K562 (cell line): Measurements from ENCODE around the gene TEPSIN. TPM values are rescaled to one million over a fixed set of nuclear protein-coding genes. Genes with fewer than 3 reads are reported as not detected.

Experiments used
- ATAC-seq: fragments of 200-7000 bp; cut with Tn5 transposase; 3 replicates; pipeline ENCODE4 v1.9.1; 2020; ENCODE audit warnings: moderate library complexity
- BruUV-seq: library from RNA; stranded (reverse); fragments of 400-500 nt; replicated peaks from 2 replicates; lab custom pipeline; 2021; lab: Mats Ljungman, UMichigan
- CTCF ChIA-PET: fragments of 300-600 bp; formaldehyde crosslinking; extraction: SDS; loops from one replicate; lab custom pipeline; 2021; ENCODE audit warnings: low intra/inter-chr PET ratio; lab: Yijun Ruan, JAX
- POLR2A ChIA-PET: fragments of 300-600, 350-650 bp; sonication (Branson Sonifier 250); formaldehyde crosslinking; extraction: SDS; loops from one replicate; lab custom pipeline; 2021; ENCODE audit warnings: antibody characterized with exemption, inconsistent platforms; lab: Yijun Ruan, JAX
- DNase-seq, 4 experiments: peaks; one replicate each; pipeline versions ENCODE4 v3.0.0 to v3.0.0-alpha.2; 2011 to 2018; ENCODE audit warnings: low spot score in 3 of 4, mixed read lengths in 3 of 4; ENCODE audit errors: extremely low read depth in 1 of 4
- FAIRE-seq: peaks from 2 replicates; lab custom pipeline; 2011; peaks lifted over from hg19 to GRCh38; lab: Jason Lieb, UNC
- H2AFZ ChIP-seq: 2 replicates; pipeline ENCODE4 v1.6.0; 2011; ENCODE audit warnings: low read depth, low read length, control low read depth, inconsistent platforms
- H3K27ac ChIP-seq: fragments of 200-600 bp; 3 replicates; pipeline ENCODE4 v1.8.0; 2011; ENCODE audit warnings: low read depth, mild to moderate bottlenecking, control low read depth, inconsistent platforms, low read length, moderate library complexity, mixed read lengths; ENCODE audit errors: extremely low read depth
- H3K27me3 ChIP-seq, 2 experiments: fragments of 300-600 bp in 1 of 2; 2 replicates in 1 of 2; 3 replicates in 1 of 2; pipeline versions ENCODE4 v1.6.0 to v1.8.0; 2011; ENCODE audit warnings: inconsistent platforms in 2 of 2, low read length in 2 of 2, mild to moderate bottlenecking in 1 of 2, mixed read lengths in 1 of 2, moderate library complexity in 1 of 2; ENCODE audit not compliant: control insufficient read depth in 2 of 2, insufficient read depth in 2 of 2
- H3K36me3 ChIP-seq: fragments of 300-600 bp; 3 replicates; pipeline ENCODE4 v1.8.0; 2011; ENCODE audit warnings: mild to moderate bottlenecking, low read length, inconsistent platforms; ENCODE audit not compliant: control insufficient read depth, insufficient read depth
- H3K4me1 ChIP-seq, 2 experiments: fragments of 200-600 bp in 1 of 2; replicated peaks in 1 of 2; 2 replicates in 1 of 2; 3 replicates in 1 of 2; pipeline versions ENCODE4 v1.5.1 to v1.8.0; 2011; ENCODE audit warnings: inconsistent platforms in 2 of 2, low read length in 2 of 2, mild to moderate bottlenecking in 1 of 2, mixed read lengths in 1 of 2, moderate library complexity in 1 of 2; ENCODE audit not compliant: control insufficient read depth in 2 of 2, insufficient read depth in 2 of 2
- H3K4me2 ChIP-seq: 2 replicates; pipeline ENCODE4 v1.6.1; 2011; ENCODE audit warnings: low read length, control low read depth, inconsistent platforms, mixed read lengths; ENCODE audit not compliant: insufficient read depth
- H3K4me3 ChIP-seq: fragments of 200-600 bp; sonication (generic), shearing (Covaris generic); 2 replicates; pipeline ENCODE4 v1.5.1; 2016; ENCODE audit warnings: control low read depth, inconsistent platforms
- H3K79me2 ChIP-seq: fragments of 200-600 bp; 3 replicates; pipeline ENCODE4 v1.8.0; 2011; ENCODE audit warnings: low read length, inconsistent platforms; ENCODE audit not compliant: control insufficient read depth, insufficient read depth
- H3K9ac ChIP-seq, 2 experiments: 2 replicates each; pipeline versions ENCODE4 v1.6.0 to v1.6.1; 2011; ENCODE audit warnings: low read depth in 2 of 2, low read length in 2 of 2, control low read depth in 1 of 2, inconsistent platforms in 1 of 2, mild to moderate bottlenecking in 1 of 2, mixed read lengths in 1 of 2; ENCODE audit not compliant: insufficient read depth in 1 of 2
- H3K9me1 ChIP-seq: one replicate; pipeline ENCODE4 v1.6.0; 2011; ENCODE audit warnings: inconsistent platforms, mild to moderate bottlenecking, low read length, moderate library complexity; ENCODE audit not compliant: control insufficient read depth, insufficient read depth
- H3K9me3 ChIP-seq: replicated peaks from 2 replicates; pipeline ENCODE4 v1.5.1; 2011; ENCODE audit warnings: low read depth, low read length, inconsistent platforms; ENCODE audit not compliant: control insufficient read depth, insufficient read depth
- H4K20me1 ChIP-seq: replicated peaks from 2 replicates; pipeline ENCODE4 v1.6.1; 2011; ENCODE audit warnings: low read length, inconsistent platforms, mixed read lengths; ENCODE audit not compliant: control insufficient read depth, insufficient read depth
- ARNT ChIP-seq, 2 experiments: fragments of 450-650 bp; IDR thresholded peaks; 2 replicates each; pipeline ENCODE4 v1.6.1; 2016; ENCODE audit warnings: mild to moderate bottlenecking in 1 of 2
- BRD9 ChIP-seq: fragments of 450-650 bp; IDR thresholded peaks from 2 replicates; pipeline ENCODE4 v1.6.1; 2018; ENCODE audit warnings: low read depth; ENCODE audit not compliant: partially characterized antibody
- CTBP1 ChIP-seq: fragments of 450-650 bp; IDR thresholded peaks from 2 replicates; pipeline ENCODE4 v1.6.1; 2016; ENCODE audit warnings: borderline replicate concordance
- FOXK2 ChIP-seq, 2 experiments: fragments of 450-650 bp; IDR thresholded peaks in 1 of 2; conservative IDR thresholded peaks in 1 of 2; 2 replicates each; pipeline ENCODE4 v1.6.1; 2016; ENCODE audit warnings: low read depth in 2 of 2, mild to moderate bottlenecking in 1 of 2
- GTF2F1 ChIP-seq: IDR thresholded peaks from 2 replicates; pipeline ENCODE4 v1.6.1; 2011; ENCODE audit warnings: low read depth, low read length, improper control_type of control experiment
- MAFG ChIP-seq: fragments of 450-650 bp; conservative IDR thresholded peaks from 2 replicates; pipeline ENCODE4 v1.6.1; 2016; ENCODE audit warnings: missing genetic modification characterization, missing compliant biosample characterization
- MCM3 ChIP-seq: fragments of 450-650 bp; IDR thresholded peaks from 2 replicates; pipeline ENCODE4 v1.6.1; 2016
- PCBP1 ChIP-seq: fragments of 200-400 bp; formaldehyde crosslinking; IDR thresholded peaks from 2 replicates; pipeline ENCODE4 v1.6.1; 2018; ENCODE audit warnings: mild to moderate bottlenecking, low read depth, low read length; ENCODE audit not compliant: poor library complexity, severe bottlenecking
- PHB2 ChIP-seq: fragments of 450-650 bp; IDR thresholded peaks from 2 replicates; pipeline ENCODE4 v1.6.1; 2017; ENCODE audit warnings: low read depth
- WGBS: fragments of 100-300 bp; shearing (Covaris generic); methylation state at CpG from one replicate; pipeline ENCODE4 v1.1.6; 2016; ENCODE audit warnings: low coverage, mixed read lengths; ENCODE audit not compliant: insufficient coverage; ENCODE audit errors: missing lambda C conversion rate; 5-methylcytosine and 5-hydroxymethylcytosine counted together
- in situ Hi-C: fragments of 300-500 bp; cut with MboI; formaldehyde crosslinking; loops from 4 replicates; pipeline ENCODE4 v1.15.0; 2018; ENCODE audit warnings: inconsistent platforms, mixed read lengths
- intact Hi-C: fragments of 100-400 bp; cut with micrococcal nuclease; formaldehyde crosslinking; loops from 2 replicates; pipeline ENCODE4 v1.14.2; 2022
- polyA plus RNA-seq, 8 experiments: library from polyadenylated mRNA; depleted of rRNA in 4 of 8; stranded (reverse) in 5 of 8; unstranded in 3 of 8; fragments of >200 nt; fragmentation: Nextera tagmentation in 2 of 8; fragmentation: Illumina TruSeq in 1 of 8; extraction: Ambion mirVana in 2 of 8; extraction: Trizol in 1 of 8; gene quantifications; 2 replicates each; pipeline versions ENCODE4 v1.2.1 to v1.2.3, GENCODE V29; 2011 to 2014; ENCODE audit warnings: inconsistent platforms in 1 of 8, missing spikeins in 1 of 8
- total RNA-seq, 7 experiments: library from RNA; depleted of rRNA in 6 of 7; stranded (reverse); fragments of >200 nt in 6 of 7; fragmentation: Illumina TruSeq in 2 of 7; extraction: Trizol in 2 of 7; gene quantifications; 2 replicates each; pipeline versions ENCODE4 v1.2.1 to v1.2.3, GENCODE V29; 2011 to 2021; ENCODE audit warnings: low replicate concordance in 1 of 7
- TF ChIP-seq, protein P1 (sequence below): fragments of 450-650 bp; IDR thresholded peaks from 2 replicates; pipeline ENCODE4 v1.6.1; 2016
- TF ChIP-seq, protein P2 (sequence below), 2 experiments: fragments of 450-650 bp in 1 of 2; sonication (generic) in 1 of 2; formaldehyde crosslinking in 1 of 2; IDR thresholded peaks; 2 replicates each; pipeline versions ENCODE4 v1.7.1 to v1.9.0; 2016 to 2022; ENCODE audit warnings: inconsistent platforms in 1 of 2, mild to moderate bottlenecking in 1 of 2, missing genetic modification reagents in 1 of 2

TEPSIN gene
- total and polyA plus RNA-seq, 9 of the 15 experiments (the other 6 are each of a cell fraction or from before 2014, with no cell fraction given) = 0.80 to 29.8 (median 5.3) TPM

- 40% methylated on average over 17 of the region's 19 CpGs for WGBS
- Histone ChIP-seq H4K20me1 (no peaks in the 10 kb centered on the region; the same call in 1 of the 2 replicates), H3K9ac (no peak overlapping the region), H3K36me3 (peaks cover 37% of the 10 kb centered on the region; the same call in 1 of the 3 replicates), H3K4me1 (peaks cover 0 to 44% of the 10 kb centered on the region in 2 experiments; a peak in 1 of 5 replicates), H3K27ac (no peak overlapping the region), H3K4me2 (no peak overlapping the region), H3K27me3 (no peaks in the 10 kb centered on the region), H3K4me3 (no peak overlapping the region), H3K79me2 (no peaks in the 10 kb centered on the region), H3K9me3 (no peaks in the 10 kb centered on the region), H3K9me1 (no peaks in the 10 kb centered on the region), H2AFZ (no peak overlapping the region)
- ChIA-PET POLR2A (interaction anchor here (0.6 to 0.8 kb wide), 3 partner anchors 9 to 151 kb away, joined by 3 read pairs; no protein-coding TSS in a partner anchor), CTCF (interaction anchor here (0.6 to 4.0 kb wide), 6 partner anchors 229 to 448 kb away, joined by 3 to 33 read pairs (median 10); no protein-coding TSS in a partner anchor)
- FAIRE-seq (peak; percentile 96), ATAC-seq (peak; percentile 83), DNase-seq (peak; percentile 66 to 77 (median 72))
- intact Hi-C loops (loop anchor here (2.0 to 5.0 kb wide), 2 partner anchors 39 to 231 kb away; no protein-coding TSS in a partner anchor), in situ Hi-C loops (no loop called here)
- no TSS peak for BruUV-seq
- TF ChIP-seq GTF2F1 = no peak
- TF ChIP-seq PHB2 = peak; percentile 67
- TF ChIP-seq BRD9 = peak; percentile 40
- 0 out of 4 replicates have a peak, but pooled peaks of 1 of the 2 experiments have one; percentile 46 for TF ChIP-seq FOXK2 (conservative IDR thresholded peaks at IDR 0.05 in 1 of 2, IDR thresholded peaks at IDR 0.05 in 1 of 2; ENCODE audit: low read depth in 2 of 2)
- TF ChIP-seq, protein P1, sequence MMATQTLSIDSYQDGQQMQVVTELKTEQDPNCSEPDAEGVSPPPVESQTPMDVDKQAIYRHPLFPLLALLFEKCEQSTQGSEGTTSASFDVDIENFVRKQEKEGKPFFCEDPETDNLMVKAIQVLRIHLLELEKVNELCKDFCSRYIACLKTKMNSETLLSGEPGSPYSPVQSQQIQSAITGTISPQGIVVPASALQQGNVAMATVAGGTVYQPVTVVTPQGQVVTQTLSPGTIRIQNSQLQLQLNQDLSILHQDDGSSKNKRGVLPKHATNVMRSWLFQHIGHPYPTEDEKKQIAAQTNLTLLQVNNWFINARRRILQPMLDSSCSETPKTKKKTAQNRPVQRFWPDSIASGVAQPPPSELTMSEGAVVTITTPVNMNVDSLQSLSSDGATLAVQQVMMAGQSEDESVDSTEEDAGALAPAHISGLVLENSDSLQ = 0 out of 2 replicates have a peak, but pooled peaks have one; percentile 33
- peak; percentile 97 for TF ChIP-seq CTBP1
- peak; percentile 25 to 56; a peak in 1 of 4 replicates for TF ChIP-seq ARNT (IDR thresholded peaks at IDR 0.05)
- TF ChIP-seq, protein P2, sequence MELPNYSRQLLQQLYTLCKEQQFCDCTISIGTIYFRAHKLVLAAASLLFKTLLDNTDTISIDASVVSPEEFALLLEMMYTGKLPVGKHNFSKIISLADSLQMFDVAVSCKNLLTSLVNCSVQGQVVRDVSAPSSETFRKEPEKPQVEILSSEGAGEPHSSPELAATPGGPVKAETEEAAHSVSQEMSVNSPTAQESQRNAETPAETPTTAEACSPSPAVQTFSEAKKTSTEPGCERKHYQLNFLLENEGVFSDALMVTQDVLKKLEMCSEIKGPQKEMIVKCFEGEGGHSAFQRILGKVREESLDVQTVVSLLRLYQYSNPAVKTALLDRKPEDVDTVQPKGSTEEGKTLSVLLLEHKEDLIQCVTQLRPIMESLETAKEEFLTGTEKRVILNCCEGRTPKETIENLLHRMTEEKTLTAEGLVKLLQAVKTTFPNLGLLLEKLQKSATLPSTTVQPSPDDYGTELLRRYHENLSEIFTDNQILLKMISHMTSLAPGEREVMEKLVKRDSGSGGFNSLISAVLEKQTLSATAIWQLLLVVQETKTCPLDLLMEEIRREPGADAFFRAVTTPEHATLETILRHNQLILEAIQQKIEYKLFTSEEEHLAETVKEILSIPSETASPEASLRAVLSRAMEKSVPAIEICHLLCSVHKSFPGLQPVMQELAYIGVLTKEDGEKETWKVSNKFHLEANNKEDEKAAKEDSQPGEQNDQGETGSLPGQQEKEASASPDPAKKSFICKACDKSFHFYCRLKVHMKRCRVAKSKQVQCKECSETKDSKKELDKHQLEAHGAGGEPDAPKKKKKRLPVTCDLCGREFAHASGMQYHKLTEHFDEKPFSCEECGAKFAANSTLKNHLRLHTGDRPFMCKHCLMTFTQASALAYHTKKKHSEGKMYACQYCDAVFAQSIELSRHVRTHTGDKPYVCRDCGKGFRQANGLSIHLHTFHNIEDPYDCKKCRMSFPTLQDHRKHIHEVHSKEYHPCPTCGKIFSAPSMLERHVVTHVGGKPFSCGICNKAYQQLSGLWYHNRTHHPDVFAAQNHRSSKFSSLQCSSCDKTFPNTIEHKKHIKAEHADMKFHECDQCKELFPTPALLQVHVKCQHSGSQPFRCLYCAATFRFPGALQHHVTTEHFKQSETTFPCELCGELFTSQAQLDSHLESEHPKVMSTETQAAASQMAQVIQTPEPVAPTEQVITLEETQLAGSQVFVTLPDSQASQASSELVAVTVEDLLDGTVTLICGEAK (IDR thresholded peaks at IDR 0.05) = peak; percentile 58; the same call in 1 of the 2 replicates
- TF ChIP-seq, protein P2 (CRISPR knock-in tag; IDR thresholded peaks at IDR 0.05) = no peak
- TF ChIP-seq PCBP1 = no peak
- TF ChIP-seq MAFG (tag) = no peak
- TF ChIP-seq MCM3 = peak; percentile 53; the same call in 1 of the 2 replicates
Observed at GRCh38 chr17:81253358-81254131, 14.7 kb upstream of the TEPSIN start.
